GM10248 (cell line): ENCODE results near the gene UNC5B.

Experiments used
- CTCF ChIA-PET: fragments of 300-600 bp; sonication (Branson Sonifier 250); formaldehyde crosslinking; extraction: SDS; loops from one replicate; lab custom pipeline; 2021; ENCODE audit warnings: antibody characterized with exemption; lab: Yijun Ruan, JAX
- POLR2A ChIA-PET: fragments of 350-650 bp; sonication (Branson Sonifier 250); formaldehyde crosslinking; extraction: SDS; loops from one replicate; lab custom pipeline; 2020; ENCODE audit warnings: antibody characterized with exemption; lab: Yijun Ruan, JAX
- DNase-seq: peaks from one replicate; pipeline ENCODE4 v3.0.0; 2012; ENCODE audit errors: extremely low spot score
- TF ChIP-seq, protein P1 (sequence below): IDR thresholded peaks from 2 replicates; pipeline ENCODE4 v1.5.1; 2012; ENCODE audit warnings: mild to moderate bottlenecking, low read depth; ENCODE audit errors: extremely low read depth, missing control alignments, control extremely low read depth

The UNC5B gene

DNA sequence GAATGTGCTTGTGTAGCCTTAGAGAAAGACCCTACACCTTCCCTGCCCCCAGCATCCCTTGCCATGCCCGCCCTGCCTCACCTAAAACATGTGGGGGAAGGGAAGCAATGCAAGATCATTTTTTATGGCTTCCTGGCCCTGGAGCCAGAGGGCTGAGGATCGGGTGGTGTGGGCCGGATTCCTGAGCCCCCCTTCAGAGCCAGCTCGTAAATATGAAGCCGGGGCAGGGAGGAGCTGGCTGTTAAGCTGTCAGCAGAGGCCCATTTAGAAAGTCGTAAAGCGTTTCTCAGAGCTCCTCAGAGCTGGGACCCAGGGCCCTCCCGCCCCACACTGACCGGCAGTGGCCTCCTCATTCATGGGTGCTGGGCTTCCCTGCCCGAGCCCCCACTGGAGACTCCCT lies 23.9 kb downstream of the UNC5B start:
- ChIA-PET POLR2A (no interaction called here), CTCF (no interaction called here)
- DNase-seq: no peak
- TF ChIP-seq, protein P1, sequence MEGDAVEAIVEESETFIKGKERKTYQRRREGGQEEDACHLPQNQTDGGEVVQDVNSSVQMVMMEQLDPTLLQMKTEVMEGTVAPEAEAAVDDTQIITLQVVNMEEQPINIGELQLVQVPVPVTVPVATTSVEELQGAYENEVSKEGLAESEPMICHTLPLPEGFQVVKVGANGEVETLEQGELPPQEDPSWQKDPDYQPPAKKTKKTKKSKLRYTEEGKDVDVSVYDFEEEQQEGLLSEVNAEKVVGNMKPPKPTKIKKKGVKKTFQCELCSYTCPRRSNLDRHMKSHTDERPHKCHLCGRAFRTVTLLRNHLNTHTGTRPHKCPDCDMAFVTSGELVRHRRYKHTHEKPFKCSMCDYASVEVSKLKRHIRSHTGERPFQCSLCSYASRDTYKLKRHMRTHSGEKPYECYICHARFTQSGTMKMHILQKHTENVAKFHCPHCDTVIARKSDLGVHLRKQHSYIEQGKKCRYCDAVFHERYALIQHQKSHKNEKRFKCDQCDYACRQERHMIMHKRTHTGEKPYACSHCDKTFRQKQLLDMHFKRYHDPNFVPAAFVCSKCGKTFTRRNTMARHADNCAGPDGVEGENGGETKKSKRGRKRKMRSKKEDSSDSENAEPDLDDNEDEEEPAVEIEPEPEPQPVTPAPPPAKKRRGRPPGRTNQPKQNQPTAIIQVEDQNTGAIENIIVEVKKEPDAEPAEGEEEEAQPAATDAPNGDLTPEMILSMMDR: no peak

DNA sequence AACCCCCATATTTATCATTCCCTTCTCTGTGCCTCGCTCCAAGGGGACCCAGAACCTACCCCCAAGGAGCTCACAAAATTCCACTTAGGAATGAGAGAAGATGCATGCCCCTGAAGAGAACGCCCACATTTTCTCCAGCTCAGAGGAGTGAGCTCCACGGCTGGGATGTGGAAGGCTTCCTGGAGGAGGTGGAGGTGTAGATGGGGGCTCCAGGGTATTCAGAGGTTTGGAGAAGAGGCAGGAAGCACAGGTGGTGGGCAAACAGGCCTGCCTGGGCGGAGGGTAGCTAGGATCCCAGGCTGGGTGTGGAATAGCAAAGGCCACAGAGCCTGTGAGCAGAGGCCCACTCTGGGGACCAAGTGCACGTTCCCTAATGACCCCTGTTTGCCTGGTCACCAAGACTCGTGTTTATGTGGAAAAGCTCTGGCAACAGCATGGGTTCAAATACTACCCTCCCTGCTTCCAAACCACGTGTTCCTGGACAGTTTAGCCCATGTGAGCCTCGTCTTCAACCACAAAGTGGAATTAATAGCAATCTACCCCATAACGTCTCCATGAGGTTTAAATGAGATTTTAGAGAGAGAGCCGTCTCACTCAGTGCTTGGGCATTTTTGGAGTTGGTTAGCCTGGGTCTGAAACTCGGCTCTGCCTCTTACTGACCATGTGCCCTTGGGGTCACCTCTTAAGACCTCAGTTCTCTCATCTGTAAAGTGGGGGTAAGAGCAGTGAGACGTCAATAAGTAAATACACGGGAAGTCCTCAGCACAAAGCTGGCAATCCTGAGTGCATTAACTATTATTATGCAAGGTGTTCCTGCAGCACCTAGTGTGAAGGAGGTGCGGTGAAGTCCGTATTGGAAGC lies 24.7 kb downstream of the UNC5B start:
- ChIA-PET POLR2A (no interaction called here), CTCF (no interaction called here)
- TF ChIP-seq, protein P1: no peak
- DNase-seq: no peak

DNA sequence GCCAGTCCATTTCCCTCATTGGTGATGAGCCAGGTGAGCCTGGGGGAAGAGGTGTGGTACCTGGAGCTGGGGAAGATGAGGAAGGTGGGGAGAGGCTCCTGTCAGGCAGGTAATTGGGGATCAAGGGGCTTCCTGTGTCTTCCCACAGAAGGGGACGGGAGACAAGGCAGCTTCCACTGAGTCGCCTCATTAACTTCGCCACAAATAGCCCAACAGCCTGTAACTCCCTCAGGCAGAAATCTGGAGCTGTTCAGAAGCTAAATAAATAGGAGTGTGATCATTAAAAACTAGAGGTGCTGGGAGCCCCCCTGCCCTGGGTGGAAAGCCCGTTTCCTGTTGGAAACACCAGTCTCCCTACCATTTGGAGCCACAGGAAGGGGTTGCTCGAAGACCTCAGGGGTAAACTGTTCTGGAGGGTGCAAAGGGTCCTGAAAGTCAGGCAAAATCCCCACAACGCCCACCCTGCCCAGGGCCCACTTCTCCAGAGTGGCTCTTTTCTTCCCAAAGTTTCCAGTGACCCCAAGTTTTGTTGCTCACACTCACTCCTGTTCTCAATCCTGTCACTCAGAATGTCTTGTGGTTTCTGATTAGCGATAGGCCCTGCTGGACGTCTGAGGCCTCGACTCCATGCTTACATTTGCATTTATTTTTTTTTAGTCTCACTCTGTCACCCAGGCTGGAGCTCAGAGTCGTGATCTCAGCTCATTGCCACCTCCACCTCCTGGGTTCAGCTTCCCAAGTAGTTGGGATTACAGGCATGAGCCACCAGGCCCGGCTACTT lies 25.7 kb downstream of the UNC5B start:
- POLR2A ChIA-PET: no interaction called here
- TF ChIP-seq, protein P1: no peak
- CTCF ChIA-PET: interaction anchor here (1.2 kb wide), 1 partner anchor 10 kb away, joined by 6 read pairs; no protein-coding TSS in a partner anchor
- no peak for DNase-seq

DNA sequence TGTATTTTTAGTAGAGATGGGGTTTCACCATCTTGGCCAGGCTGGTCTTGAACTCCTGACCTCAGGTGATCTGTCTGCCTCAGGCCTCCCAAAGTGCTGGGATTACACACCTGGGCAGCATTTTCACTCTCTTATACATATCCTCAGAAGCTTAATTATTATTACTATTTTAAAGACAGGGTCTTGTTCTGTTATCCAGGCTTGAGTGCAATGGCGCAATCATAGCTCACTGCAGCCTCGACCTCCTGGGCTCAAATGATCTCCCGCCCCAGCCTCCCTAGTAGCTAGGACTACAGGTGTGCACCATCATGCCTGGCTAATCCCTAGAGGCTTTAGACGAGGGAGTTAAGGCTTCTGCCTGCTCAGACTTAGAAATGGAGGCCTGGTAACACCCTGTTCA lies 26.3 kb downstream of the UNC5B start:
- no peak for DNase-seq
- POLR2A ChIA-PET: no interaction called here
- TF ChIP-seq, protein P1: no peak
- CTCF ChIA-PET: interaction anchor here (1.2 kb wide), 1 partner anchor 10 kb away, joined by 6 read pairs; no protein-coding TSS in a partner anchor

DNA sequence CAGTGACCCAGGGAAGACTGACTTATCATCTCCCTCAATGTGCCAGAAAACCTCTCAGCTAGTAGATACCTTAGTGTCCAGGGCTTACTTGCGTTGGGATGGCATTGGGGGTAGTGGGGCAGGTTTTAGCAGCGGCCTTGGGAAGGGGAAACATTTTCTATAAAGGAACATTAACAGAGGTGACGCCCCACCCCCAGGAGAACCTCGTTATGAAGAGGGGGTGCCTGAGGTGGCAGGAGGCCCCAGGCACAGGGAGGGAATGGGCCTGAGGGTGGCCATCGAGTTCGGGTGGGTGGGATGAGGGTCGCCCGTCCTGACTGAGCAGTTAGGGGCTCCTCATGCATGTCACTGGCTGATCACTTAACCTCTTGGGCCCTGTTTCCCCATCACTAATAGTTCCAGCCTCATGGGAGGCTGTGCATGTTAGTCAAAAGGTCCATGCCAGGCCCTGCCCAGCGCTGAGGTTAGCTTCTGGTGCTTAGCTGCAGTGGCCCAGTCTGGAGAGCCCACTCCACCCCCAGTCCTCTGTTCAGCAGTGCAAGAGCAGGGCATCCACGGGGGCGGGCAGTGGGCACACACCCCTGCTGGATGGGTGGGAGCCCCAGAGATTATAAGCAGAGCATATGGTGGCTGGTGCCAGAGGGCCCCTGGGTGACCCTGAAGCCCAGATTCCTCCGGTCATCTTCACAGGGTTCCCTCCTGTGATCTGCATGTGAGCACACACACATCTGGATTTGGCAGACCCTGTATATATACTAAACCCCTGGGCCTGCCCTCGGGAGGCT lies 27.0 kb downstream of the UNC5B start:
- TF ChIP-seq, protein P1: no peak
- POLR2A ChIA-PET: no interaction called here
- DNase-seq: no peak
- CTCF ChIA-PET: interaction anchor here (1.2 kb wide), 1 partner anchor 9 kb away, joined by 6 read pairs; no protein-coding TSS in a partner anchor
